ENCODE data around the gene RNASE9.
"Not testable (repeated sequence)": the region's sequence is repeated elsewhere in the genome, so short reads cannot be mapped to it uniquely, and the experiment has no call there.

Gene RNASE9

DNA sequence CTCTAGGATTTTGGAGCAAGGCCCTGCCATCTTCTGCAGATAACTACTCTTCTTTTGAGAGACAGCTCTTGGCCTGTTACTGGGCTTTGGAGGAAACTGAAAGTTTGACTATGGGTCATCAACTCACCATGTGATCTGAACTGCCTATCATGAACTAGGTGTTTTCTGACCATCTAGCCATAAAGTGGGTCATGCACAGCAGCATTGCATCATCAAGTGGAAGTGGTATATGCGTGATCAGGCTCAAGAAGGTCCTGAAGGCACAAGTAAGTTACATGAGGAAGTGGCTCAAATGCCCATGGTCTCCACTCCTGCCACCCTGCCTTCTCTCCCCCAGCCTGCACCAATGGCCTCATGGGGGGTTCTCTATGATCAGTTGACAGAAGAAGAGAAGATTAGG lies 9.9 kb upstream of the RNASE9 start:
- H3K4me1 ChIP-seq (ENCODE audit: insufficient read depth, low read length); H3K36me3 ChIP-seq (ENCODE audit: insufficient read depth, low read length); H3K27me3 ChIP-seq (ENCODE audit: control insufficient read depth in 1 of 2, insufficient read depth in 2 of 2, low read length in 2 of 2); H3K9ac ChIP-seq (ENCODE audit: low read length); H3K9me3 ChIP-seq (ENCODE audit: low read length); H3K27ac ChIP-seq (ENCODE audit: low read depth, low read length); H3K4me3 ChIP-seq (ENCODE audit: low read depth in 1 of 2, low read length in 2 of 2): not testable (repeated sequence)

DNA sequence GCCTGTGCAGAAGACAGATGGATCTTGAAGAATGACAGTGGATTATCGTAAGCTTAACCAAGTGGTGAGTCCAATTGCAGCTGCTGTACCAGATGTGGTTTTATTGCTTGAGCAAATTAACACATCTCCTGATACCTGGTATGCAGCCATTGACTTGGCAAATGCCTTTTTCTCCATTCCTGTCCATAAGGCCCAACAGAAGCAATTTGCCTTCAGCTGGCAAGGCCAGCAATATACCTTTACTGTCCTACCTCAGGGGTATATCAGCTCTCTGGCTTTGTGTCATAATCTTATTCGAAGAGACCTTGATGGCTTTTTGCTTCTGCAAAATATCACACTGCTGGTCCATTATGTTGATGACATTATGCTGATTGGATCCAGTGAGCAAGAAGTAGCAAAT lies 9.0 kb upstream of the RNASE9 start:
- not testable (repeated sequence) for H3K4me3 ChIP-seq (ENCODE audit: low read depth in 1 of 2, low read length in 2 of 2); H3K9me3 ChIP-seq (ENCODE audit: low read length); H3K4me1 ChIP-seq (ENCODE audit: insufficient read depth, low read length); H3K9ac ChIP-seq (ENCODE audit: low read length); H3K27ac ChIP-seq (ENCODE audit: low read depth, low read length); H3K36me3 ChIP-seq (ENCODE audit: insufficient read depth, low read length); H3K27me3 ChIP-seq (ENCODE audit: control insufficient read depth in 1 of 2, insufficient read depth in 2 of 2, low read length in 2 of 2)

DNA sequence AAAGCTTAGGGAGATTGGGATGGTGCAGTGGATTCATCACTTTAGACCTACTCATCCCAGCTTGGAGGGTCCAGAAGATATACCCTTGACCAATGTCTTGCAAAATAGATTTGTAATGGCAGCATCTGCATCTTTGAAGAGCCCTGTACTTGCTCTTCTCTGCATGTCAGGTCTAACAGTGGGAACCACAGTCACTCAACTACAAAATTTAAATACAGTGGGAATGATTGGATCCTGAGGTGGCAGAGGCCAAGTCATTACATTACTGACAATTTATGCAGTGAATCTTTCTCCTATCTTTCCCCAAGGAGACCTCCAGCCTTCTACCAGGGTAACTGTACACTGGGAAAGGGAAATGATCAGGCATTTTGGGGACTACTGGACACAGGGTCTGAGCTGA lies 8.2 kb upstream of the RNASE9 start:
- Histone ChIP-seq H3K27me3 (ENCODE audit: control insufficient read depth in 1 of 2, insufficient read depth in 2 of 2, low read length in 2 of 2) (no peaks in the 10 kb centered on the region), H3K27ac (ENCODE audit: low read depth, low read length) (no peak overlapping the region), H3K9me3 (ENCODE audit: low read length) (no peaks in the 10 kb centered on the region), H3K36me3 (ENCODE audit: insufficient read depth, low read length) (no peaks in the 10 kb centered on the region), H3K9ac (ENCODE audit: low read length) (no peak overlapping the region), H3K4me3 (ENCODE audit: low read depth in 1 of 2, low read length in 2 of 2) (no peak overlapping the region), H3K4me1 (ENCODE audit: insufficient read depth, low read length) (no peaks in the 10 kb centered on the region)

DNA sequence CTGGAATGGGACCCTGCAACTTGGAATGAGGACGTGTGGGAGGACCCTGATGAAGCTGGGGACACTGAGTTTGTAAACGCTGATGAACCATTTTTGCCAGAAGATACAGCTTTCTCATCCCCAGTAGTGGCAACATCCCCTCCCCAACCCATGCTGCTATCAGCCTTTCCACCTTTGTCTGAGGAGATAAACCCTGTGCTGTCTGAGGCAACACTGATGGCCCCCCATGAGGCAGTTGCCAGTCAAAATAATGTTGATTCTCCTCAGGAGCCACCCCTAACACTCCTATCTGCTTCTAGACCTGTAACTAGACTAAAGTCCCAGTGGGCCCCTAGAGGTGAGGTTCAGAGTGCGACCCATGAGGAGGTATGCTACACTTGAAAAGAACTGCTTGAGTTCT lies 7.5 kb upstream of the RNASE9 start:
- Histone ChIP-seq H3K4me3 (ENCODE audit: low read depth in 1 of 2, low read length in 2 of 2) (no peak overlapping the region), H3K9ac (ENCODE audit: low read length) (no peak overlapping the region), H3K4me1 (ENCODE audit: insufficient read depth, low read length) (no peaks in the 10 kb centered on the region), H3K27ac (ENCODE audit: low read depth, low read length) (no peak overlapping the region), H3K36me3 (ENCODE audit: insufficient read depth, low read length) (no peaks in the 10 kb centered on the region), H3K27me3 (ENCODE audit: control insufficient read depth in 1 of 2, insufficient read depth in 2 of 2, low read length in 2 of 2) (no peaks in the 10 kb centered on the region), H3K9me3 (ENCODE audit: low read length) (no peaks in the 10 kb centered on the region)

DNA sequence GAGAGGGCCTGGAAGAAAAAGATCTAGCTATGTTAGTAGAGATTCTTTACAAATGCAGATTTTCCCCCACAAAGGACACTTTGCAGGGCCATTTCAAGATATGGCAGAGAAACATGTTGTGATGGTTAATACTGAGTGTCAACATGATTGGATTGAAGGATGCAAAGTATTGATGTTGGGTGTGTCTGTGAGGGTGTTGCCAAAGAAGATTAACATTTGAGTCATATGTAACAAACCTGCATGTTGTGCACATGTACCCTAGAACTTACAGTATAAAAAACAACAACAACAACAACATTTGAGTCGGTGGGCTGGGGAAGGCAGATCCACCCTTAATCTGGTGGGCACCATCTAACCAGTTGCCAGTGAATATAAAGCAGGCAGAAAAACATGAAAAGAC lies 6.4 kb upstream of the RNASE9 start:
- not testable (repeated sequence) for H3K4me3 ChIP-seq (ENCODE audit: low read depth in 1 of 2, low read length in 2 of 2); H3K36me3 ChIP-seq (ENCODE audit: insufficient read depth, low read length); H3K4me1 ChIP-seq (ENCODE audit: insufficient read depth, low read length); H3K27ac ChIP-seq (ENCODE audit: low read depth, low read length); H3K9ac ChIP-seq (ENCODE audit: low read length); H3K27me3 ChIP-seq (ENCODE audit: control insufficient read depth in 1 of 2, insufficient read depth in 2 of 2, low read length in 2 of 2); H3K9me3 ChIP-seq (ENCODE audit: low read length)

DNA sequence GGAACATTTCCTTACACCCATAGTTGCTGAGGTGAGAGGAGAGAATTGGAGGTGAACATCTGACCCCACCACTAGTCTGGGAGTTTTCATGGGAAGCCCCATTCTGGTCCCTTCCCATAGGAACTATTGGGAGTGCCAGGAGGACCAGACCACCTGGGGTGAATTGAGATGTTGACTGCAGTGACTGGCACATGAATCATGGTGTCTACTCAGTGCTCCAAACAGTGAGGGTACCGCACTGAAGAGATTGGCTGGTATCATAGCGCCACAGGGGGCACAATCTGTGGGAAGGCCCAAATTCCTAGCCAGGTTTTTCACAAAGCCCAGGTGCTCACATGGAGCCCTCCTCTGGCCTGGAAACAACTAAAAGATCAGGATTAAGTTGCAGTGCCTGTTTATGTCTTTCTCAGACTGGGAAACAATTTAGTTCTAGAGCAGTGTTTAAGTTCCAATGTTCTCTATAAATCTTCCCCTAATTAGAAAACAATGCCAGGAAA lies 3.7 kb upstream of the RNASE9 start:
- Histone ChIP-seq H3K27me3 (ENCODE audit: control insufficient read depth in 1 of 2, insufficient read depth in 2 of 2, low read length in 2 of 2) (no peaks in the 10 kb centered on the region), H3K9me3 (ENCODE audit: low read length) (no peaks in the 10 kb centered on the region), H3K4me3 (ENCODE audit: low read depth in 1 of 2, low read length in 2 of 2) (no peak overlapping the region), H3K9ac (ENCODE audit: low read length) (no peak overlapping the region), H3K27ac (ENCODE audit: low read depth, low read length) (no peak overlapping the region), H3K36me3 (ENCODE audit: insufficient read depth, low read length) (no peaks in the 10 kb centered on the region), H3K4me1 (ENCODE audit: insufficient read depth, low read length) (no peaks in the 10 kb centered on the region)

DNA sequence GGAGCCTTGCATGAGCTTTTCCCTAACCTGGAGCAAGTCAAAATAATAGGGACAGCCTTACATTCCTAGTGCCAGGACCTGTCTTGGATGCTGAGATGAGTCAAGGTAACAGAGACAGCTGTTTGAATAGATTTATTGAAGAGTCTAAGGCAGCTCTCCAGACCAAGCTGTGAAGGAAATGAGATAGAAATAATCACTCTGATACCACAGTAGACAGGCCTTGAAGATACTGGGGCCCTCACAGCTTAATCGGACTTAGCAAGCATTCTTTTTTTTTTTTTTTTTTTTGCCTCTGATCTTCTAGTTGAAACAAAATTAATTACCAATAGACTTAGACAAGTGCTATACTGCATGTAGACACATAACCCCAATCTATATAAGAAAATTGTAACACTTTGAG lies 3.1 kb upstream of the RNASE9 start:
- no peak overlapping the region for H3K4me3 ChIP-seq (ENCODE audit: low read depth in 1 of 2, low read length in 2 of 2)
- no peaks in the 10 kb centered on the region for H3K4me1 ChIP-seq (ENCODE audit: insufficient read depth, low read length)
- H3K9ac ChIP-seq (ENCODE audit: low read length), result no peak overlapping the region
- no peaks in the 10 kb centered on the region for H3K27me3 ChIP-seq (ENCODE audit: control insufficient read depth in 1 of 2, insufficient read depth in 2 of 2, low read length in 2 of 2)
- no peaks in the 10 kb centered on the region for H3K9me3 ChIP-seq (ENCODE audit: low read length)
- no peak overlapping the region for H3K27ac ChIP-seq (ENCODE audit: low read depth, low read length)
- H3K36me3 ChIP-seq (ENCODE audit: insufficient read depth, low read length), result no peaks in the 10 kb centered on the region

DNA sequence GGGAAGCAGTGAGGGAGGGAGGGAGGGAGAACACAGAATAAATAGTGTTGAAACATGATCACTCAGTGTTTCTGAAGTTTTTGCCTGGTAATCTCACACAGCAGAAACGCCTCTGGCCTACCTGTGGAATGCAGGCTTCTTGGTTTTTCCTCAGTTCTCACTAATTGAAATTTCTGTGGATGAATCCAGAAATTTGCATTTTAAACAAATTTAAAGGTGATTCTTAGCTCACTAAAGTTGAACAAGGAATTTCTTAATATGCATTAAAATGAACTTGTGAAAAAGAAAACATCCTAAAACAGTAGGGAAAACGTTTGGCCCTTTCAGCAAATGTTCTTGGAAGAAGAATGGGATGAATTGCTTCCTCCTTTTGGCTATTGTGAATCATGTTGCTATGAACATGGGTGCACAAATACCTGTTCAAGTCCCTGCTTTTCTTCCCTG lies 1.4 kb downstream of the RNASE9 start:
- no peaks in the 10 kb centered on the region for H3K36me3 ChIP-seq (ENCODE audit: insufficient read depth, low read length)
- H3K4me1 ChIP-seq (ENCODE audit: insufficient read depth, low read length), result no peaks in the 10 kb centered on the region
- H3K27me3 ChIP-seq (ENCODE audit: control insufficient read depth in 1 of 2, insufficient read depth in 2 of 2, low read length in 2 of 2), result no peaks in the 10 kb centered on the region
- no peak overlapping the region for H3K9ac ChIP-seq (ENCODE audit: low read length)
- no peak overlapping the region for H3K4me3 ChIP-seq (ENCODE audit: low read depth in 1 of 2, low read length in 2 of 2)
- H3K27ac ChIP-seq (ENCODE audit: low read depth, low read length), result no peak overlapping the region
- no peaks in the 10 kb centered on the region for H3K9me3 ChIP-seq (ENCODE audit: low read length)

DNA sequence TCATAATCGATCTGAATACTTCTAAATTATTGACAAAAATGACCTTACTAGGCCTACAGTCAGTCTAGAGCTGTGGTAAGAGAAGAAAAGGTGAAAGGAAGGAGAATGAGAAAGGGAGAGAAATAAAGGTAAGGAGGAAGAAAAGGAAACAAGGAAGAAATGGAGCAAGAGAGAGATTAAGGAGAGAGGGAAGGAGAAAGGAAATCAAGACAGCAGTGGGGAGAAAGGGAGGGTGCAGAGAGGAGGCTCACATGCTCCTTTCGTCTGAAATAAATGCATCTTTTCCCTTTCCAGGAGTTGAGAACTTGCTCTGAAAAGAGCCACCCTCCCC lies 3.7 kb downstream of the RNASE9 start:
- H3K36me3 ChIP-seq (ENCODE audit: insufficient read depth, low read length), result no peaks in the 10 kb centered on the region
- H3K9ac ChIP-seq (ENCODE audit: low read length), result no peak overlapping the region
- no peaks in the 10 kb centered on the region for H3K4me1 ChIP-seq (ENCODE audit: insufficient read depth, low read length)
- no peak overlapping the region for H3K4me3 ChIP-seq (ENCODE audit: low read depth in 1 of 2, low read length in 2 of 2)
- no peaks in the 10 kb centered on the region for H3K9me3 ChIP-seq (ENCODE audit: low read length)
- no peaks in the 10 kb centered on the region for H3K27me3 ChIP-seq (ENCODE audit: control insufficient read depth in 1 of 2, insufficient read depth in 2 of 2, low read length in 2 of 2)
- no peak overlapping the region for H3K27ac ChIP-seq (ENCODE audit: low read depth, low read length)

DNA sequence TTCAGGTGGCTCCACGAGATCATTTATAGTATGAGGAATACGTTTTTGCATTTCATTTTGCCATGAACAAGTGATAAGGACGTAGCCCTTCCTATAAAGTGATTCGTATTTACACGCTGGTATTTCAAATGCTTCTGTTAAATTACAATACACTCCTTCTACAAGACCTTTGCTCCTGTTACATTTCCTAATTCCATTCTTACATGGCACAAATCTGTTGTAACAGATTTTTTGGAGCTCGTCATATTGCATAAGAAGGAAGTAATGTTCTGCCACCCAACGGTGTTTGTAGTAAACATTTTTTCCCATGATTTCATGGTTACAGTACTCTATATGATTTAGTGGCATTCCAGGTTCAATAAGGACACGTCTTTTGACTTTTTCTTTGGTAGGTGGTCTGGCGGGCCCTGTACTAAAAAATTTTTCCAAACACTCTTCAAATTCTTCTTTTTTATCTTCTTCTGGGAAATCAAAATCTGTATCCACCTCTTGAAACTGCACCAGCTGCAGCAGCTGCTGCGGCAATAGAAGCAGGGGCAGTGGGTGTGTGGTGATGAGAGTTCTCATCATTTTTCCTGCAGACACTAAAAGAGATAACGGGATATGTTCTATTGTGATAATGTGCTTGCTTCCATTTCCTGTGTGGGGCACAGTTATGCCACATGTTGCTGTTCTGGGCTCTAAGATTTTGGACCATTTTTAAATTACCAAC lies 4.2 kb downstream of the RNASE9 start:
- no peaks in the 10 kb centered on the region for H3K4me1 ChIP-seq (ENCODE audit: insufficient read depth, low read length)
- no peaks in the 10 kb centered on the region for H3K27me3 ChIP-seq (ENCODE audit: control insufficient read depth in 1 of 2, insufficient read depth in 2 of 2, low read length in 2 of 2)
- H3K9me3 ChIP-seq (ENCODE audit: low read length), result no peaks in the 10 kb centered on the region
- no peak overlapping the region for H3K27ac ChIP-seq (ENCODE audit: low read depth, low read length)
- no peak overlapping the region for H3K4me3 ChIP-seq (ENCODE audit: low read depth in 1 of 2, low read length in 2 of 2)
- no peaks in the 10 kb centered on the region for H3K36me3 ChIP-seq (ENCODE audit: insufficient read depth, low read length)
- no peak overlapping the region for H3K9ac ChIP-seq (ENCODE audit: low read length)

DNA sequence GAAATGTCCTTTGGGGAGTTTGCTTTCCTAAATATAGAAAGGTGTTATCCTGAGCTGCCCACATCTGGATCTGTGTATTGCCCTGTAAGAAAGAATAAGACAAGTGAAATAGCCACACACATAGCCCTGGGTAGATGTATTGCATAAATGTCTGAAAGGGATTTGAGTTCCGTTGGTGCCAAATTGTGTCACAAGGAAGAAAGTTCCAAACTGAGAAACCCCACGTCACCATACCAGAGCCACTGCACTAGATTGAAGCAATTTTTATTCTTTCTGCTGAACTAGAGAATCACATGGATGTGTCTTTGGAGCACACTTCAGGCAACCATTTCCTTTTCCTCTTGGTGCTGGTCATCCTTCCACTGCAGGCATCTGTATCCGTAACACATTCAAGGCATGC lies 5.0 kb downstream of the RNASE9 start:
- Histone ChIP-seq H3K4me1 (ENCODE audit: insufficient read depth, low read length) (no peaks in the 10 kb centered on the region), H3K9me3 (ENCODE audit: low read length) (no peaks in the 10 kb centered on the region), H3K36me3 (ENCODE audit: insufficient read depth, low read length) (no peaks in the 10 kb centered on the region), H3K27me3 (ENCODE audit: control insufficient read depth in 1 of 2, insufficient read depth in 2 of 2, low read length in 2 of 2) (no peaks in the 10 kb centered on the region), H3K4me3 (ENCODE audit: low read depth in 1 of 2, low read length in 2 of 2) (no peak overlapping the region), H3K9ac (ENCODE audit: low read length) (no peak overlapping the region), H3K27ac (ENCODE audit: low read depth, low read length) (no peak overlapping the region)

DNA sequence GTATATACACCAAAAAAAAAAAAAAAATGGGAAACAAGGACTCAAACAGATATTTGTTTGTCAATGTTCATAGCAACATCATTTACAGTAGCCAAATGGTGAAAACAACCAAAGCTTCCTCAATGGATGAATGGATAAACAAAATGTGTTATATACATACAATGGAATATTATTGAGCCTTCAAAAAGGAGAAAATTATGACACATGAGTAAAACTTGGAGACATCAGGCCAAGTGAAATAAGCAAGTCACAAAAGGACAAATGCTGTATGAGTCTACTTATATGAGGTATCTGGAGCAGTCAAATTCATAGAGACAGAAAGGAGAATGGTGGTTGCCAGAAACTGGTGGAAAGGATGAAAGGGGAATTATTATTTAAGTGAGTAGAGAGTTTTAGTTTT lies 7.8 kb downstream of the RNASE9 start:
- no peaks in the 10 kb centered on the region for H3K9me3 ChIP-seq (ENCODE audit: low read length)
- H3K9ac ChIP-seq (ENCODE audit: low read length), result no peak overlapping the region
- H3K4me3 ChIP-seq (ENCODE audit: low read depth in 1 of 2, low read length in 2 of 2), result no peak overlapping the region
- H3K36me3 ChIP-seq (ENCODE audit: insufficient read depth, low read length), result no peaks in the 10 kb centered on the region
- no peak overlapping the region for H3K27ac ChIP-seq (ENCODE audit: low read depth, low read length)
- no peaks in the 10 kb centered on the region for H3K4me1 ChIP-seq (ENCODE audit: insufficient read depth, low read length)
- H3K27me3 ChIP-seq (ENCODE audit: control insufficient read depth in 1 of 2, insufficient read depth in 2 of 2, low read length in 2 of 2), result no peaks in the 10 kb centered on the region

All from muscle layer of colon (tissue), 2 donors.